Left lung (tissue), 10 donors: ENCODE results near the gene CXCL12. TPM values are rescaled to one million over a fixed set of nuclear protein-coding genes. Genes with fewer than 3 reads are reported as not detected.

ENCODE experiments used
- ATAC-seq: fragments of 200-7000 bp; cut with Tn5 transposase; one replicate; pipeline ENCODE4 v1.9.1; 2020; ENCODE audit warnings: moderate library complexity
- DNase-seq, 4 donors: peaks; one replicate each; pipeline ENCODE4 v3.0.0-alpha.2; 2013 to 2020
- H3K27ac ChIP-seq, 2 donors: fragments of 200-600 bp; sonication (generic) in 1 of 2; one replicate each; pipeline versions ENCODE4 v1.5.0 to v1.8.0; 2020 to 2021
- H3K27me3 ChIP-seq, 2 donors: fragments of 200-600 bp; sonication (generic) in 1 of 2; one replicate each; pipeline versions ENCODE4 v1.5.0 to v1.8.0; 2020 to 2021
- H3K36me3 ChIP-seq, 2 donors: fragments of 200-600 bp; sonication (generic) in 1 of 2; one replicate each; pipeline versions ENCODE4 v1.5.0 to v1.8.0; 2020 to 2021
- H3K4me1 ChIP-seq, 2 donors: fragments of 200-600 bp; one replicate each; pipeline ENCODE4 v1.8.0; 2021
- H3K4me3 ChIP-seq, 2 donors: fragments of 200-600 bp; sonication (generic) in 1 of 2; one replicate each; pipeline versions ENCODE4 v1.5.0 to v1.8.0; 2020 to 2021; ENCODE audit warnings: mild to moderate bottlenecking in 1 of 2
- H3K9me3 ChIP-seq, 2 donors: fragments of 200-600 bp; sonication (generic) in 1 of 2; one replicate each; pipeline versions ENCODE4 v1.5.0 to v1.8.0; 2020 to 2021
- CTCF ChIP-seq, 2 donors: fragments of 200-600 bp; sonication (generic) in 1 of 2; IDR thresholded peaks; one replicate each; pipeline versions ENCODE4 v1.5.0 to v1.8.0; 2021; ENCODE audit warnings: antibody characterized with exemption in 2 of 2
- intact Hi-C, 2 donors: fragments of 100-400 bp; cut with DNase I; formaldehyde crosslinking; loops; one replicate each; pipeline versions ENCODE4 v1.11.2 to v1.14.2; 2022
- polyA plus RNA-seq, 6 donors: library from polyadenylated mRNA; unstranded; fragments of 120-200 nt; gene quantifications; one replicate each; pipeline ENCODE4 v1.2.1, GENCODE V29; 2013; ENCODE audit not compliant: insufficient read length in 6 of 6
- total RNA-seq, 2 donors: library from RNA; stranded (reverse); fragmentation: NEBNext Ultra II Directional; extraction: Animal tissue kit (Norgen Biotek cat#: 25700); gene quantifications; one replicate each; pipeline ENCODE4 v1.2.1, GENCODE V29; 2021
- donor health status: DM: no; HTN: yes; CAD: no.
- donor health status: DM: no; HTN: no; CAD: no.

The CXCL12 gene
- total and polyA plus RNA-seq, 8 donors: 77.9 to 281 (median 188) TPM

GRCh38 chr10:44394696-44395381 is 9.9 kb upstream of the CXCL12 start:
- H3K4me1 ChIP-seq: no peaks in the 10 kb centered on the region
- H3K9me3 ChIP-seq: no peaks in the 10 kb centered on the region
- no peak for TF ChIP-seq CTCF (IDR thresholded peaks at IDR 0.05)
- DNase-seq: no peak
- H3K36me3 ChIP-seq: no peaks in the 10 kb centered on the region
- intact Hi-C loops: no loop called here
- peaks cover 0 to 18% of the 10 kb centered on the region in 2 donors for H3K27me3 ChIP-seq
- no peak overlapping the region for H3K4me3 ChIP-seq
- no peak overlapping the region for H3K27ac ChIP-seq
- ATAC-seq: no peak

GRCh38 chr10:44393834-44394547 is 9.1 kb upstream of the CXCL12 start:
- Histone ChIP-seq H3K27ac (no peak overlapping the region), H3K27me3 (peaks cover 0 to 18% of the 10 kb centered on the region in 2 donors), H3K36me3 (no peaks in the 10 kb centered on the region), H3K4me3 (no peak overlapping the region), H3K4me1 (no peaks in the 10 kb centered on the region), H3K9me3 (no peaks in the 10 kb centered on the region)
- ATAC-seq (no peak), DNase-seq (no peak)
- intact Hi-C loops: no loop called here
- TF ChIP-seq CTCF (IDR thresholded peaks at IDR 0.05): no peak

DNA sequence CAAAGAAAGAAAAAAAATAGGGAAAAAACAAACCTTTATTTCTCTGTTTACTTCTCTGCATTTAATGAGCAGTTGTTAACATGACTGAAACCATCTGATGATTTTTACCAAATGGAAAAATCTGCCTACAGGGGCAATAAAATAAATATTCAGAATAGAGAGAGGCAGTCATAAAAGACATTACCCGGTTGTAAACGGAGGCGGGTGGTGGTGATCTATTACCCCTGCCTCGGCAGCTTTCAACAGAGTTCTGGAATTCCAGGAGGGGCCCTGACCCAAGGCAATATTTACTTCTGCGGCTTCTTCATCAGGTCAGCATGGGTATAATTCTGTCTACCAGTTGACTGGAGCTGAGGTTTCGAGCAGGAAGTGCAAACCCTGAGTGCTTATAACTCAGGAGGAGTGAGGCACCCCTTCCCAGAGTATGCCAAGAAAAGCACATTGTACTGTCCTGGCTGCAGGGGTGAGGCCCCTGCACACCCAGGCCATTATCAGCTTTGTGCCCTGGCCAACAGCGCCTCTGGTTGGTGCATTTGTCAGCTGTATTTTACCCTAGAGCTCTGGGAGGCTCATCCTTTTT is 8.2 kb upstream of the CXCL12 start:
- no peaks in the 10 kb centered on the region for H3K36me3 ChIP-seq
- intact Hi-C loops: no loop called here
- no peaks in the 10 kb centered on the region for H3K9me3 ChIP-seq
- TF ChIP-seq CTCF (IDR thresholded peaks at IDR 0.05): no peak
- no peak overlapping the region for H3K4me3 ChIP-seq
- H3K27me3 ChIP-seq: peaks cover 0 to 18% of the 10 kb centered on the region in 2 donors
- no peaks in the 10 kb centered on the region for H3K4me1 ChIP-seq
- no peak for DNase-seq
- no peak overlapping the region for H3K27ac ChIP-seq
- no peak for ATAC-seq

DNA sequence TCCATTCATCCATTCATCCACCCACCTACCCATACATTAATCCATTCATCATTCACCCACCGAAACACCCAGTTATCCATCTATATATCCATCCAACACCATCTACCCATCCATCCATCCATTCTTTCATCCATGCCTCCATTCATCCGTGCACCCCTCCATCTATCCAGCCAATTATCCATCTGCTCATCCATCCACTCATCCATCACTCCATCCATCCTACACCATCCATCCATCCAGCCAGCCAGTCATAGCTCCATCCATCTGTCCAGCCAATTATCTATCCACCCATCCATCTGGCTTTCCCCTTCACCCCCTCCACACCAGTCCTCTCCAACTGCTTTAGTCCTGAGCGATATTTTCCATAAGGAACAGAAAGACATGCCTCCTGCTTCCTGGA is 7.5 kb upstream of the CXCL12 start:
- no peak for DNase-seq
- intact Hi-C loops: no loop called here
- H3K4me3 ChIP-seq: no peak overlapping the region
- TF ChIP-seq CTCF (IDR thresholded peaks at IDR 0.05): no peak
- no peaks in the 10 kb centered on the region for H3K4me1 ChIP-seq
- no peaks in the 10 kb centered on the region for H3K9me3 ChIP-seq
- H3K27me3 ChIP-seq: peaks cover 0 to 20% of the 10 kb centered on the region in 2 donors
- ATAC-seq: no peak
- no peaks in the 10 kb centered on the region for H3K36me3 ChIP-seq
- H3K27ac ChIP-seq: no peak overlapping the region

- ATAC-seq (no peak), DNase-seq (no peak)
- Histone ChIP-seq H3K4me3 (no peak overlapping the region), H3K4me1 (no peaks in the 10 kb centered on the region), H3K36me3 (no peaks in the 10 kb centered on the region), H3K27ac (no peak overlapping the region), H3K9me3 (no peaks in the 10 kb centered on the region), H3K27me3 (peaks cover 0 to 24% of the 10 kb centered on the region in 2 donors)
- intact Hi-C loops: no loop called here
- no peak for TF ChIP-seq CTCF (IDR thresholded peaks at IDR 0.05)
Observed at GRCh38 chr10:44391981-44392380, 7.1 kb upstream of the CXCL12 start.
